Stimulated activated CD4-positive, alpha-beta T cell treated with anti-CD3 and anti-CD28 coated beads, Interleukin-15, amount 100 ng/mL, for 1 hour (primary cell): ENCODE data around the gene PCDH9.
"Not testable (repeated sequence)": the region's sequence is repeated elsewhere in the genome, so short reads cannot be mapped to it uniquely, and the experiment has no call there.

Source experiments
- DNase-seq, 2 donors: peaks; one replicate each; pipeline ENCODE4 v3.0.0-alpha.2; 2020; ENCODE audit warnings: low read depth in 1 of 2, low spot score in 1 of 2

The PCDH9 gene

GRCh38 chr13:66621906-66622447, 608.2 kb downstream of the PCDH9 start:
- DNase-seq = not testable (repeated sequence)

GRCh38 chr13:66618702-66619101, 611.4 kb downstream of the PCDH9 start:
- no peak for DNase-seq

GRCh38 chr13:66617786-66618185, 612.4 kb downstream of the PCDH9 start:
- no peak for DNase-seq

GRCh38 chr13:66612983-66613382, 617.2 kb downstream of the PCDH9 start:
- DNase-seq = no peak

- DNase-seq = no peak
These were observed 643.6 kb downstream of the PCDH9 start for GRCh38 chr13:66586489-66586888.

- no peak for DNase-seq
These were observed 644.4 kb downstream of the PCDH9 start for GRCh38 chr13:66585669-66586203.

GRCh38 chr13:66581675-66582074, 648.5 kb downstream of the PCDH9 start:
- DNase-seq = no peak

- DNase-seq = no peak
These were observed 651.8 kb downstream of the PCDH9 start for GRCh38 chr13:66578305-66578704.

GRCh38 chr13:66577358-66577757, 652.8 kb downstream of the PCDH9 start:
- no peak for DNase-seq

- DNase-seq = no peak
These were observed 653.8 kb downstream of the PCDH9 start for GRCh38 chr13:66576381-66576780.

GRCh38 chr13:66574606-66575005, 655.5 kb downstream of the PCDH9 start:
- DNase-seq = no peak

GRCh38 chr13:66567899-66568612, 662.1 kb downstream of the PCDH9 start:
- no peak for DNase-seq

- DNase-seq = no peak
These were observed 664.9 kb downstream of the PCDH9 start for GRCh38 chr13:66565279-66565678.

GRCh38 chr13:66563076-66563475, 667.1 kb downstream of the PCDH9 start:
- no peak for DNase-seq

- DNase-seq = no peak
These were observed 668.1 kb downstream of the PCDH9 start for GRCh38 chr13:66562054-66562453.

GRCh38 chr13:66560991-66561390, 669.1 kb downstream of the PCDH9 start:
- DNase-seq = no peak

GRCh38 chr13:66560189-66560588, 669.9 kb downstream of the PCDH9 start:
- DNase-seq = no peak

GRCh38 chr13:66559093-66559492, 671.0 kb downstream of the PCDH9 start:
- no peak for DNase-seq

- no peak for DNase-seq
These were observed 671.6 kb downstream of the PCDH9 start for GRCh38 chr13:66558506-66558905.

- no peak for DNase-seq
These were observed 672.8 kb downstream of the PCDH9 start for GRCh38 chr13:66557357-66557756.

- DNase-seq = no peak
These were observed 673.8 kb downstream of the PCDH9 start for GRCh38 chr13:66556306-66556705.

GRCh38 chr13:66553391-66553790, 676.7 kb downstream of the PCDH9 start:
- DNase-seq = no peak

GRCh38 chr13:66551128-66551527, 679.0 kb downstream of the PCDH9 start:
- DNase-seq = no peak
